Mammary epithelial cell (primary cell): Measurements from ENCODE around the gene KRT20.

Experiments used
- EZH2 ChIP-seq: IDR thresholded peaks from 2 replicates; pipeline ENCODE4 v1.6.1; 2012; ENCODE audit warnings: low read length, inconsistent platforms, borderline replicate concordance
- TF ChIP-seq, protein P1 (sequence below), 2 donors: IDR thresholded peaks in 1 of 2; conservative IDR thresholded peaks in 1 of 2; 2 replicates each; pipeline ENCODE4 v1.5.1; 2011 to 2012; ENCODE audit warnings: inconsistent platforms in 2 of 2, low read length in 2 of 2, mild to moderate bottlenecking in 2 of 2, control low read depth in 1 of 2, low read depth in 1 of 2; ENCODE audit not compliant: insufficient read depth in 1 of 2; ENCODE audit errors: extremely low read depth in 1 of 2

GRCh38 chr17:40833882-40834281 lies 51.2 kb downstream of the KRT20 start:
- TF ChIP-seq, protein P1, sequence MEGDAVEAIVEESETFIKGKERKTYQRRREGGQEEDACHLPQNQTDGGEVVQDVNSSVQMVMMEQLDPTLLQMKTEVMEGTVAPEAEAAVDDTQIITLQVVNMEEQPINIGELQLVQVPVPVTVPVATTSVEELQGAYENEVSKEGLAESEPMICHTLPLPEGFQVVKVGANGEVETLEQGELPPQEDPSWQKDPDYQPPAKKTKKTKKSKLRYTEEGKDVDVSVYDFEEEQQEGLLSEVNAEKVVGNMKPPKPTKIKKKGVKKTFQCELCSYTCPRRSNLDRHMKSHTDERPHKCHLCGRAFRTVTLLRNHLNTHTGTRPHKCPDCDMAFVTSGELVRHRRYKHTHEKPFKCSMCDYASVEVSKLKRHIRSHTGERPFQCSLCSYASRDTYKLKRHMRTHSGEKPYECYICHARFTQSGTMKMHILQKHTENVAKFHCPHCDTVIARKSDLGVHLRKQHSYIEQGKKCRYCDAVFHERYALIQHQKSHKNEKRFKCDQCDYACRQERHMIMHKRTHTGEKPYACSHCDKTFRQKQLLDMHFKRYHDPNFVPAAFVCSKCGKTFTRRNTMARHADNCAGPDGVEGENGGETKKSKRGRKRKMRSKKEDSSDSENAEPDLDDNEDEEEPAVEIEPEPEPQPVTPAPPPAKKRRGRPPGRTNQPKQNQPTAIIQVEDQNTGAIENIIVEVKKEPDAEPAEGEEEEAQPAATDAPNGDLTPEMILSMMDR (conservative IDR thresholded peaks at IDR 0.05 in 1 of 2, IDR thresholded peaks at IDR 0.05 in 1 of 2; ENCODE audit: extremely low read depth in 1 of 2, insufficient read depth in 1 of 2, low read depth in 1 of 2, low read length in 2 of 2): no peak
- TF ChIP-seq EZH2: no peak
